ENCODE measurements around the gene ANKMY2.

Gene ANKMY2

GRCh38 chr7:16636555-16637101 is 8.9 kb downstream of the ANKMY2 start:
- no peak overlapping the region for H2AK5ac ChIP-seq (ENCODE audit: low read length)
- H2BK5ac ChIP-seq (ENCODE audit: low read length), result no peak overlapping the region
- H3K79me2 ChIP-seq (ENCODE audit: control insufficient read depth, insufficient read depth, low read length), result no peaks in the 10 kb centered on the region
- no peak overlapping the region for H2BK120ac ChIP-seq (ENCODE audit: low read depth, low read length)
- no CpG with 5 or more reads among the region's 1 CpG for whole genome bisulfite sequencing (ENCODE audit: extremely low coverage, insufficient coverage, low lambda C conversion rate)
- no peak overlapping the region for H2BK15ac ChIP-seq (replicated peaks; ENCODE audit: low read depth)
- DNase-seq, result no peak
- no peaks in the 10 kb centered on the region for H3K79me1 ChIP-seq (ENCODE audit: low read length)
- no peak overlapping the region for H3K56ac ChIP-seq (ENCODE audit: low read length)
- H3K27ac ChIP-seq (ENCODE audit: low read depth, low read length), result no peak overlapping the region
- no peak overlapping the region for H3K9ac ChIP-seq (ENCODE audit: low read length)
- no peaks in the 10 kb centered on the region for H3K36me3 ChIP-seq (ENCODE audit: control insufficient read depth, insufficient read depth, low read length)
- H4K5ac ChIP-seq (ENCODE audit: low read length), result no peak overlapping the region
- H3K23ac ChIP-seq (ENCODE audit: low read length), result no peak overlapping the region
- no peak overlapping the region for H3K18ac ChIP-seq (ENCODE audit: low read length)
- H3K27me3 ChIP-seq (ENCODE audit: insufficient read depth, low read length, poor library complexity), result no peaks in the 10 kb centered on the region
- peaks cover 8% of the 10 kb centered on the region for H3K4me1 ChIP-seq (ENCODE audit: control insufficient read depth, low read depth, low read length)
- H3K4me3 ChIP-seq (ENCODE audit: low read length), result no peak overlapping the region
- no peak overlapping the region for H4K8ac ChIP-seq (ENCODE audit: low read depth, low read length)
- no peak overlapping the region for H3K4me2 ChIP-seq (ENCODE audit: low read length)
- no peak overlapping the region for H3K4ac ChIP-seq (ENCODE audit: low read depth, low read length)

- Histone ChIP-seq H2BK15ac (replicated peaks; ENCODE audit: low read depth) (no peak overlapping the region), H2BK5ac (ENCODE audit: low read length) (no peak overlapping the region), H2AK5ac (ENCODE audit: low read length) (no peak overlapping the region), H4K5ac (ENCODE audit: low read length) (no peak overlapping the region), H3K4me3 (ENCODE audit: low read length) (no peak overlapping the region), H3K79me1 (ENCODE audit: low read length) (no peaks in the 10 kb centered on the region), H3K23ac (ENCODE audit: low read length) (no peak overlapping the region), H3K9ac (ENCODE audit: low read length) (no peak overlapping the region), H3K36me3 (ENCODE audit: control insufficient read depth, insufficient read depth, low read length) (no peaks in the 10 kb centered on the region), H4K8ac (ENCODE audit: low read depth, low read length) (no peak overlapping the region), H3K18ac (ENCODE audit: low read length) (no peak overlapping the region), H3K27me3 (ENCODE audit: insufficient read depth, low read length, poor library complexity) (no peaks in the 10 kb centered on the region), H3K56ac (ENCODE audit: low read length) (no peak overlapping the region), H3K4me1 (ENCODE audit: control insufficient read depth, low read depth, low read length) (peaks cover 8% of the 10 kb centered on the region), H3K4me2 (ENCODE audit: low read length) (no peak overlapping the region), H3K4ac (ENCODE audit: low read depth, low read length) (no peak overlapping the region), H3K79me2 (ENCODE audit: control insufficient read depth, insufficient read depth, low read length) (no peaks in the 10 kb centered on the region), H2BK120ac (ENCODE audit: low read depth, low read length) (no peak overlapping the region), H3K27ac (ENCODE audit: low read depth, low read length) (no peak overlapping the region)
- WGBS (ENCODE audit: extremely low coverage, insufficient coverage, low lambda C conversion rate), result no CpG with 5 or more reads among the region's 4 CpGs
- no peak for DNase-seq
These were observed 11.2 kb downstream of the ANKMY2 start for GRCh38 chr7:16634271-16634738.

- no CpG with 5 or more reads among the region's 1 CpG for WGBS (ENCODE audit: extremely low coverage, insufficient coverage, low lambda C conversion rate)
These were observed 14.9 kb downstream of the ANKMY2 start for GRCh38 chr7:16630654-16631053.

GRCh38 chr7:16627236-16627635 is 18.3 kb downstream of the ANKMY2 start:
- no peak overlapping the region for H2AK5ac ChIP-seq (ENCODE audit: low read length)

More at GRCh38 chr7:16630654-16631053, 14.9 kb downstream of the ANKMY2 start:
- no peak overlapping the region for H2BK120ac ChIP-seq (ENCODE audit: low read depth, low read length)
- no peaks in the 10 kb centered on the region for H3K4me1 ChIP-seq (ENCODE audit: control insufficient read depth, low read depth, low read length)
- H3K36me3 ChIP-seq (ENCODE audit: control insufficient read depth, insufficient read depth, low read length), result no peaks in the 10 kb centered on the region
- H3K18ac ChIP-seq (ENCODE audit: low read length), result no peak overlapping the region
- H2BK15ac ChIP-seq (replicated peaks; ENCODE audit: low read depth), result no peak overlapping the region
- H4K5ac ChIP-seq (ENCODE audit: low read length), result no peak overlapping the region
- no peak overlapping the region for H4K8ac ChIP-seq (ENCODE audit: low read depth, low read length)
- H3K27me3 ChIP-seq (ENCODE audit: insufficient read depth, low read length, poor library complexity), result no peaks in the 10 kb centered on the region
- H3K4ac ChIP-seq (ENCODE audit: low read depth, low read length), result no peak overlapping the region
- H3K27ac ChIP-seq (ENCODE audit: low read depth, low read length), result no peak overlapping the region
- DNase-seq, result peak; percentile 59
- H3K56ac ChIP-seq (ENCODE audit: low read length), result no peak overlapping the region
- H2BK5ac ChIP-seq (ENCODE audit: low read length), result no peak overlapping the region
- H3K23ac ChIP-seq (ENCODE audit: low read length), result no peak overlapping the region
- H3K4me2 ChIP-seq (ENCODE audit: low read length), result no peak overlapping the region
- H3K79me2 ChIP-seq (ENCODE audit: control insufficient read depth, insufficient read depth, low read length), result no peaks in the 10 kb centered on the region
- no peak overlapping the region for H3K9ac ChIP-seq (ENCODE audit: low read length)
- no peak overlapping the region for H2AK5ac ChIP-seq (ENCODE audit: low read length)
- no peaks in the 10 kb centered on the region for H3K79me1 ChIP-seq (ENCODE audit: low read length)
- no peak overlapping the region for H3K4me3 ChIP-seq (ENCODE audit: low read length)

GRCh38 chr7:16626388-16626787 is 19.2 kb downstream of the ANKMY2 start:
- Histone ChIP-seq H3K27me3 (ENCODE audit: insufficient read depth, low read length, poor library complexity) (no peaks in the 10 kb centered on the region), H4K5ac (ENCODE audit: low read length) (no peak overlapping the region), H3K79me2 (ENCODE audit: control insufficient read depth, insufficient read depth, low read length) (no peaks in the 10 kb centered on the region), H2AK5ac (ENCODE audit: low read length) (no peak overlapping the region), H3K27ac (ENCODE audit: low read depth, low read length) (no peak overlapping the region), H3K4ac (ENCODE audit: low read depth, low read length) (no peak overlapping the region), H2BK5ac (ENCODE audit: low read length) (no peak overlapping the region), H3K56ac (ENCODE audit: low read length) (no peak overlapping the region), H3K4me1 (ENCODE audit: control insufficient read depth, low read depth, low read length) (no peaks in the 10 kb centered on the region), H3K4me3 (ENCODE audit: low read length) (no peak overlapping the region), H3K36me3 (ENCODE audit: control insufficient read depth, insufficient read depth, low read length) (no peaks in the 10 kb centered on the region), H3K4me2 (ENCODE audit: low read length) (no peak overlapping the region), H3K9ac (ENCODE audit: low read length) (no peak overlapping the region), H3K79me1 (ENCODE audit: low read length) (no peaks in the 10 kb centered on the region), H2BK15ac (replicated peaks; ENCODE audit: low read depth) (no peak overlapping the region), H3K18ac (ENCODE audit: low read length) (no peak overlapping the region), H2BK120ac (ENCODE audit: low read depth, low read length) (no peak overlapping the region), H3K23ac (ENCODE audit: low read length) (no peak overlapping the region), H4K8ac (ENCODE audit: low read depth, low read length) (no peak overlapping the region)
- no CpG with 5 or more reads among the region's 2 CpGs for WGBS (ENCODE audit: extremely low coverage, insufficient coverage, low lambda C conversion rate)
- DNase-seq, result no peak

More at GRCh38 chr7:16627236-16627635, 18.3 kb downstream of the ANKMY2 start:
- H2BK15ac ChIP-seq (replicated peaks; ENCODE audit: low read depth), result no peak overlapping the region
- H3K56ac ChIP-seq (ENCODE audit: low read length), result no peak overlapping the region
- H3K23ac ChIP-seq (ENCODE audit: low read length), result no peak overlapping the region
- no peaks in the 10 kb centered on the region for H3K27me3 ChIP-seq (ENCODE audit: insufficient read depth, low read length, poor library complexity)
- H3K9ac ChIP-seq (ENCODE audit: low read length), result no peak overlapping the region
- H3K4me3 ChIP-seq (ENCODE audit: low read length), result no peak overlapping the region
- no peak overlapping the region for H2BK120ac ChIP-seq (ENCODE audit: low read depth, low read length)
- H4K5ac ChIP-seq (ENCODE audit: low read length), result no peak overlapping the region
- H3K27ac ChIP-seq (ENCODE audit: low read depth, low read length), result no peak overlapping the region
- no peak overlapping the region for H3K4ac ChIP-seq (ENCODE audit: low read depth, low read length)
- no peaks in the 10 kb centered on the region for H3K79me1 ChIP-seq (ENCODE audit: low read length)
- no peak overlapping the region for H4K8ac ChIP-seq (ENCODE audit: low read depth, low read length)
- H3K4me1 ChIP-seq (ENCODE audit: control insufficient read depth, low read depth, low read length), result no peaks in the 10 kb centered on the region
- no peak overlapping the region for H2BK5ac ChIP-seq (ENCODE audit: low read length)
- H3K36me3 ChIP-seq (ENCODE audit: control insufficient read depth, insufficient read depth, low read length), result no peaks in the 10 kb centered on the region
- no peaks in the 10 kb centered on the region for H3K79me2 ChIP-seq (ENCODE audit: control insufficient read depth, insufficient read depth, low read length)
- H3K4me2 ChIP-seq (ENCODE audit: low read length), result no peak overlapping the region
- DNase-seq, result no peak
- no peak overlapping the region for H3K18ac ChIP-seq (ENCODE audit: low read length)
- WGBS (ENCODE audit: extremely low coverage, insufficient coverage, low lambda C conversion rate), result no CpG with 5 or more reads among the region's 2 CpGs

- no peak overlapping the region for H3K4me2 ChIP-seq (ENCODE audit: low read length)
- H3K23ac ChIP-seq (ENCODE audit: low read length), result no peak overlapping the region
- H4K5ac ChIP-seq (ENCODE audit: low read length), result no peak overlapping the region
- no peak overlapping the region for H2AK5ac ChIP-seq (ENCODE audit: low read length)
- H3K9ac ChIP-seq (ENCODE audit: low read length), result no peak overlapping the region
- H3K56ac ChIP-seq (ENCODE audit: low read length), result no peak overlapping the region
- no peak overlapping the region for H2BK15ac ChIP-seq (replicated peaks; ENCODE audit: low read depth)
- WGBS (ENCODE audit: extremely low coverage, insufficient coverage, low lambda C conversion rate), result no CpG with 5 or more reads among the region's 2 CpGs
- no peaks in the 10 kb centered on the region for H3K36me3 ChIP-seq (ENCODE audit: control insufficient read depth, insufficient read depth, low read length)
- H3K4ac ChIP-seq (ENCODE audit: low read depth, low read length), result no peak overlapping the region
- no peak overlapping the region for H3K4me3 ChIP-seq (ENCODE audit: low read length)
- H4K8ac ChIP-seq (ENCODE audit: low read depth, low read length), result no peak overlapping the region
- no peak overlapping the region for H3K18ac ChIP-seq (ENCODE audit: low read length)
- no peaks in the 10 kb centered on the region for H3K79me2 ChIP-seq (ENCODE audit: control insufficient read depth, insufficient read depth, low read length)
- no peak for DNase-seq
- no peak overlapping the region for H2BK120ac ChIP-seq (ENCODE audit: low read depth, low read length)
- no peak overlapping the region for H3K27ac ChIP-seq (ENCODE audit: low read depth, low read length)
- H3K4me1 ChIP-seq (ENCODE audit: control insufficient read depth, low read depth, low read length), result peaks cover 1% of the 10 kb centered on the region
- no peak overlapping the region for H2BK5ac ChIP-seq (ENCODE audit: low read length)
- no peaks in the 10 kb centered on the region for H3K79me1 ChIP-seq (ENCODE audit: low read length)
- H3K27me3 ChIP-seq (ENCODE audit: insufficient read depth, low read length, poor library complexity), result no peaks in the 10 kb centered on the region
These were observed 25.6 kb downstream of the ANKMY2 start for GRCh38 chr7:16619979-16620408.
